GM19240 (cell line): ENCODE measurements around the gene TTC1.
"Not testable (repeated sequence)": the region's sequence is repeated elsewhere in the genome, so short reads cannot be mapped to it uniquely, and the experiment has no call there.

Experiments
- DNase-seq: peaks from one replicate; pipeline ENCODE4 v3.0.0; 2011; ENCODE audit warnings: low spot score; ENCODE audit not compliant: insufficient read length

The TTC1 gene

DNA sequence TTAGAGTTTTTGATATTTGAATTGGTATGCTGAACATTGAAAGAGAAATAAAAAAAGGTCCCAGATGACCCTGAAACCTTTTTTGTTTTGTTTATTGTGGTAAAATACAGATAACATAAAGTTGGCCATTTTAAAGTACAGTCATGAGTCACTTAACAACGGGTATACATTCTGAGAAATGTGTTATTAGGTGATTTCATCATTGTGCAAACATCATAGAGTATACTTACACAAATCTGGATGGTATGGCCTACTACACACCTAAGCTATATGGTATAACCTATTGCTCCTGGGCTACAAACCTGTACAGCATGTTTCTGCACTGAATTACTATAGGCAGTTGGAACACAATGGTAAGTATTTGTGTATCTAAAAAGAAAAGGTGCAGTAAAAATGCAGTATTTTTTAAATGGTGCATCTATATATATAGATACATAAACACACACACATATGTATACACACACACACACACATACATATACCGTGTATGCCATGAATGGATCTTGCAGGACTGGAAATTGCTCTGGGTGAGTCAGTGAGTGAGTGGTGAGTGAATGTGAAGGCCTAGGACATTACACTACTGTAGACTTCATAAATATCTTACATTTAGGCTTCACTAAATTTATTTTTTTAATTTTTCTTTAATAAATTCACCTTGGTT is 31.0 kb downstream of the TTC1 start:
- DNase-seq, result no peak

DNA sequence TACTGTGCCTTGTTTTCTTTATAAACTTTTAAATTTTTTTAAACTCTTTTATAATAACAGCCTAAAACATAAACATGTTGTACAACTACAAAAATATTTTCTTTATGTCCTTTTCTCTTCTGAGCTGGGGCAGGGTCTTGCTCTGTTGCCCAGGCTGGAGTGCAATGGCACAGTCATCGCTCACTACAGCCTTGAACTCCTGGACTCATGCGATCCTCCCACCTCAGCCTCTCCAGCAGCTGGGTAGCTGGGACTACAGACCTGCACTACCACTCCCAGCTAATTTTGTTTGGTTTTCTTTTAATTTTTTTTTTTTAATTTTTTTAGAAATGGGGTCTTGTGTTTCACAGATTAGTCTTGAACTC is 31.5 kb downstream of the TTC1 start:
- DNase-seq, result no peak

DNA sequence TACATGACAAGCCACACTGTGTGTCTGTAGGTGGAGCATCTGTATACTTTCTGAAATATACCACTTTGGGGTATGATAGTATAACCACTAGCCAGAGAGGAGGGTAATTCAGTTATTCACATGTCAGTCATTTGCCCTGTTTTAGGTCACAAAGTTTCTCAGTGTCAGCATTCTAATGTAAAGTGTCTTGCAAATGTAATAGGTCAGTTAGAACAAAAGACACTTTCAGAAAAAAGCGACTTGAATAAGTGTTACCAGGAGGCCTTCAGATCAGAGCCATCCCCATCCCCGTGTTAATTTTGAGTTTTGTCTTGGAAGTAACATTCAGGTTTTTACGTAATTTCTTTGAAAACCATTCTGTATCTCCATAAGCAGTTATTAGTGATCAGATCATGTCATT is 33.7 kb downstream of the TTC1 start:
- no peak for DNase-seq

DNA sequence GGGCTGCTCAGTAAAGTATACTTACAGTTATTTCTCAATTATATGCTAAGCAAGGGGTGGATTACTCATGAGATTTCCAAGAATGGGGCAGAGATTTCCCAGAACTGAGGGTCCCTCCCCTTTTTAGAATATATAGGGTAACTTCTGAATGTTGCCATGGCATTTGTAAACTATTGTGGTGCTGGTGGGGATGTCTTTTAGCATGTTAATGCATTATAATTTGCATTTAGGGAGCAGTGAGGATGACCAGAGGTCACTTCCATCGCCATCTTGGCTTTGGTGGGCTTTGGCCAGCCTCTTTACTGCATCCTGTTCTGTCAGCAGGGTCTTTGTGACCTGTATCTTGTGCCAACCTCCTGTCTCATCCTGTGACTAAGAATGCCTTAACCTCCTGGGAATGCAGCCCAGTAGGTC is 35.5 kb downstream of the TTC1 start:
- no peak for DNase-seq

DNA sequence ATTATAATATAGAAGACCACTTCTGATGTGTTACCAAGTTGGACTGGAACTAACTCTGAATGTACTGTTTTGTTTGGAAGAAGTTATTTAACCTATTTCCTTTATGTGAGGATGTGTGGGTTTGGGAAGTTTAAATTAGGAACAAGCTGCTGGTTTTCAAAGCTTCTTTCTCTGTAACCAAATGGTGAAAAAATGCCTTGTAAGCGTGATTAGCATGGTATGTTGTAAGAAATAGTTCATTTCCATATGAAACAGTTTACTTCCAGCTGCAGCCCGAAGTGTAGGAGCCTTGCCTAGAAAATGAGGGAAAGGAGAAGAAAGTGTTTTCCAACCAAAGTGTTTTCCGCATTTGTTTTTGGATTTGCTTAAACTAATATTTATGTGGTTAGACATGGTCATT is 36.0 kb downstream of the TTC1 start:
- DNase-seq, result no peak

DNA sequence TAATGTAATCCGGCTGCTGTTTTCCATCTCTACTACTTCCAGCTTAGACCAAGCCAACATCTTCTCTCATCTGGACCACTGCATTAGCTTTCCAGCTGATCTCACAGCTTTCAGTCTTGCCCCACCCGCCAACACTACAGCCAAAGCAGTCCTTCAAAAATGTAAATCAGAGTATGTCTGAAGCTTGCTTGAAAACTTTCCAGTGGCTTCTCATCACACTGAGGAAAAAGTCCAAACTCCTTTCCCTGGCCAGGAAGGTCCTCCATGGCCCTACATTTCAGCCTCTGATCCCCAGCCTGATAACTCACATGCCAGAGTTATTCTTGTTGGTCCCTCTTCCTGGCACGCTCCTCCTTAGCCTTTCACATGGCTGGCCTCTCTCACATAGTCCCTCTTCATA is 38.5 kb downstream of the TTC1 start:
- DNase-seq, result no peak

DNA sequence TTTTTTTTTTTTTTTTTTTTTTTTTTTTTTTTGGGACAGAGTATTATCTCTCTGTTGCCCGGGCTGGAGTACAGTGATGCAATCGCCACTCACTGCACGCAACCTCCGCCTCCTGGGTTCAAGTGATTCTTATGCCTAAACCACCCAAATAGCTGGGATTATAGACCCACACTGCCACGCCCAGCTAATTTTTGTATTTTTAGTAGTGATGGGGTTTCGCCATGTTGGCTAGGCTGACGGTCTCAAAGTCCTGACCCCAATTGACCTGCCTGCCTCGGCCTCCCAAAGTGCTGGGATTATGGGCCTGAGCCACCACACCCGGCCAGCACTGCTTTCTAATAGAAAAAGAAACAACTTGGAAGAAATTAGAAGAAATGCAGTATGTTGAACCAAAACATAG is 39.2 kb downstream of the TTC1 start:
- no peak for DNase-seq

DNA sequence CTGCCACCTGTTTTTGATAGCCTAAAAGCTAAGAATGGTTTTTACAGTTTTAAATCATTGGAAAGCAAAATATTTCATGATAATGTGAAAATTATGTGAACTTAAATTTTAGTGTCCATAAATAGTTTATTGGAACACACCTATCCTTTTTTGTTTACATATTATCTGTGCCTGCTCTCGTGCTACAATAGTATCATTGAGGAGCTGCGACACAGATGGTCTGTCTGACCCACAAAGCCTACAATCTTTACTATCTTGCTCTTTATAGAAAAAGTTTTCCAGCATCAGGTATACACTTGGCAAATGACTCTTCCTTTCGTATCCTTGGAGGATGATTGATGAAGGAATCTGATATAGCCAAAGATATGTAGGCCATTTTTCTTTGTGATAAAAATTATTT is 40.2 kb downstream of the TTC1 start:
- DNase-seq, result no peak

DNA sequence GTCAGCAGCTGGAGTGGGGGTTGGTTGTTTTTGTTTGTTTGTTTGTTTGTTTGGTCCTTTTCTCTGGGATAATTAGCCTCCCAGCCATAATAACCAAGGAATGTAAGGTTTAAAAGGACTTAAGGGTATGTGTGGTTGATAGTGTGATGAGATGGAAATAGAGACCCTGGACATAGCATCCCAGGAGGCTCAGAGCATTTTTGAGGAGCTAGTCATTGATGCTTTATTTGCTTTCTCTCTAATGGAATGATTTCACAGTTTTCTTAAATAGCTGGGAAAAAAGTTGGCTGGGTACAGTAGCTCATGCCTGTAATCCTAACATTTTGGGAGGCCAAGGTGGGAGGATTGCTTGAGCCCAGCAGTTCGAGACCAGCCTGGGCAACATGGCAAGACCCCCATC is 45.1 kb downstream of the TTC1 start:
- no peak for DNase-seq

DNA sequence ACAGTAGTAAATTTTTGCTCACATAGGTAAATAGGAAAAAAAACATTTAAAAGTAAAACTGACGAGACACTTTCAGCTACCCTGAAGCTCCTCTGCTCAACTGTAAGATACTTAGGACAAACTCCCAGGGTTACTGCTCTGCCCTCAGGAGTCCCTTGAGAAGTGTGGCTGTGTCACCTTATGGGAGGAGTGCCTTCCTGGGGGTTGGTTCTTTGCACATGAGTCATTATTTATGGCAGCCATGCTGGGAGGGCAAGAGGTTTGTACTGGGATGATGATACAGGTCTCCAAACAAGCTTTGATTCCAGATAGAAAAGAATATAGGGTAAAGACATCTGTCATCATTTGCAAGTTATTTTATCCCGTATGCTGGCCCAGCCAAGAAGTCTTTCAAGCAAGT is 45.9 kb downstream of the TTC1 start:
- DNase-seq, result no peak

DNA sequence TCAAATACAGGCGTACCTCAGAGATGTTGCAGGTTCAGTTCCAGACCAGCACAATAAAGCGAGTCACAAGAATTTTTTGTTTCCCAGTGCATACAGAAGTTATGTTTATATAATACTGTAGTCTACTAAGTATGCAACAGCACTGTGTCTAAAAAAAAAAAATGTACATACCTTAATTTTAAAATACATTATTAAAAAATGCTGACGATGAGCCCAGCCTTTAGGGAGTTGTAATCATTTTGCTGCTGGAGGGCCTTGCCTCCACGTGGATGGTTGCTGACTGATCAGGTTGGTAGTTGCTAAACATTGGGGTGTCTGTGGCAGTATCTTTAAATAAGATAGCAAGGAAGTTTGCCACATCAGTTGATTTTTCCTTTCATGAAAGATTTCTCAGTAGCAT is 48.3 kb downstream of the TTC1 start:
- no peak for DNase-seq

DNA sequence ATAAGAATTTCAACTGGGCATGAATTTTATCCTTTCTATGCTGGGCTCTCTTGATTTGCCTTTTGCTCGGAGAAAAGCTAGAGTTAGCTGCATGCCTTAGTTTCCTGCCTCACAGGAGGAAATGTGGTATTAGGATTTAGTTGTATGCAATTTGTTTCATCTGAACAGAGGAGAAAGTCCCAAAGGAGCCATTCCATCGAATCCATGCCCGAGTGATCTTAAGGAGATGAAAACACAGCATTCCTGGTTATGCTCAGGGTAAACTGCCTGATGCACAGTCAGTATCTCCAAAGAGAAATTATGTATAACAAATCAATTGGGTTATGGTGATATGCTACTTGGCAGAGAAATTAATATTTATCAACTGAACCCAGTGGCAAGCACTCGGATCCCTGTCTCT is 51.1 kb downstream of the TTC1 start:
- no peak for DNase-seq

DNA sequence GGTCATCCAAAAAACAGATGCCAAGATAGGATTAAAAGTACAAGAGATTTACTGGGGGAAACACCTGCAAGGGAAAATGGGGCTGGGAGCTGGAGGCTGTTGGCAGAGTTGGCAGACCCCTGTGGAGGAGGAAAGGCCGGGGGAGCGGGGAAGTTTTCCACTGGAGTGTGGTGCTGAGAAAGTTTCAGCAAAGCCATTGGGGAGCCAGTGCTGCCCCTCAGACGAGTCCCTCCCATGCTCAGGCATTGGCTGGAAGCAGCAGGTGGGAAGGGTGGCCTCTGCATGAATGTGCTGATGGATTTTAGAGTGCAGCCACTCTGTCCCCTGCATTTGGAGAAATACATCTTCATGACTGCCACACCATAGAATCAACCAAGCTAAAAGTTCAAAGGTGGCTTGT is 52.8 kb downstream of the TTC1 start:
- DNase-seq, result no peak

DNA sequence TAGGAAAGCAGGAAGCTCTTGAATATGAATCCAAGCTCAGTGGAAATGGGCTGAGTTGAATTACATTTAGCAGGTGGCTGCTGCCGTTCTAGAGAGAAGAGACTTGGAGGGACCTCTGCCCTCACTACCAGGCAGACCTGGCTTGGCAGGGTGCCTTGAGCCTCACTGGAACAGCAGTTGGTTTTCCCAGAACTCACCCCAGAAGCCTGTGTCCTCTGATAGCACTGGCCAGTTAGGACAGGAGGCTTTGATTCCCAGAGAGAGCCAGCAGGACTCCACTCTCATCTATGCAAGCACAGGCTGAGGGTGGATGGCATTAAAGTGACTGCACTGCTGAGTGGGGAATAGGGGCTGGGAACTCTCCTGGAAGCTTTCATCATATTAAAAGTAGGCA is 55.5 kb downstream of the TTC1 start:
- DNase-seq, result no peak

DNA sequence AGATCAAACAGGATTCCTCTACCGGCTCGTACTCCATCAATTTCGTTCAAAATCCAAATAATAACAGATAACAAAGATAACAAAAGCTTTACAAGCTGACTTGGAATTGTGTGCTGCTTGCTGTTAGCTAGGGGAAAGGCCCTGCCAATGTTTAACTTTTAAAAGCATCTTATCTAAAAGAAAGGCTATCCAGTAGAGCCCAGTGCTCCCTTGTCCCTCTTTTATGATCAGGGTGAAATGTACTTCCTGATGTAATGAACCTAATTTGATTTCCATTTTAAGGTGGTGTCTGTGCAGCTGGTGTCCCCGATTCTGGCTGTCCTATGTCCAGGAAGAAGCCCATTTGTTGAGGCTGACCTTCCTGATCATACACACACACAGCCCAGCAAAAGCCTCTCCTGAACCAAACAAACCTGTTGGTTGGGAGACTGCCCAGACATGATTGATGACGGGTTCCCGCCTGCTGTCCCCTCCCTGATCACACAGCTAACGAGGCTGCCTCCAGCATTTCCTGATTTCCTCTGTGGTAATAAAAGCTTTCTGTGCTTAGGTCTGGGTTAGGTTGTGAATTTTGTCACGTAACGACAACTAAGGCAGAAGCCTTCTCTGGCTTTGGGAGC is 56.2 kb downstream of the TTC1 start:
- DNase-seq, result no peak

DNA sequence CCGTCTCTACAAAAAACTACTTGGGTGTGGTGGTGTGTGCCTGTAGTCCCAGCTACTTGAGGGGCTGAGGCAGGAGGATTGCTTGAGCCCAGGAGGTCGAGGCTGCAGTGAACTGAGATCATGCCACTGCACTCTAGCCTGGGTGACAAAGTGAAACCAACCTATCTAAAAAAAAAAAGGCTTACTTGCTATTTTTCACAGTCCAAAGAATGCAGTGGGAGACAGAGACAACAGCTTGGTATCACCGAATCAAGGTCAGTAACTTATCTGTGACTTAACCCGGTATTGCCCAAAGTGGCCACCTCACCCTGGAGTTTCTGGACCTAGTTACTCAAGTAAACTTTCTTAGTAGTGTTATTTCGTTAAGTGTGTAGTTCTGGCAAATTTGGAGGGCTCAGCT is 60.2 kb downstream of the TTC1 start:
- DNase-seq, result not testable (repeated sequence)

DNA sequence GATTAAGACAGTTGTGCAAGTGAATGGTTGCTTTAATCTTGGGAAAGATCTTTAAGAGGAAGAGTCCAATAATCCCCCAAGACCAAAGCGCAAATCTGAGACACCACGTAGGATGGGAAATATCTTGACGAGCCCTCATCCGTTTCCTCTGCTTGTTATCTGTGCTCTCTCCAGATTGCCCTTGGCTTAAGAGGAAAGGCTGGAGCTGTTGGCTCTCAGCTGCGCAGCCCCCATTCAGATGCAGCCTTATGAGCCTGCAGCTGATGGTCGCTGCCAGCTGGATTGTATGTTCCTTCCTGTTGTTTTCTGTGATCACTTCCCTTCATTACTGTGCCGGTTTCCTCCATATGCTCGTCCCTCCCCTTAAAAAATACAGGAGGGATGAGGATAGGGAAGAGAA is 62.6 kb downstream of the TTC1 start:
- DNase-seq, result no peak

DNA sequence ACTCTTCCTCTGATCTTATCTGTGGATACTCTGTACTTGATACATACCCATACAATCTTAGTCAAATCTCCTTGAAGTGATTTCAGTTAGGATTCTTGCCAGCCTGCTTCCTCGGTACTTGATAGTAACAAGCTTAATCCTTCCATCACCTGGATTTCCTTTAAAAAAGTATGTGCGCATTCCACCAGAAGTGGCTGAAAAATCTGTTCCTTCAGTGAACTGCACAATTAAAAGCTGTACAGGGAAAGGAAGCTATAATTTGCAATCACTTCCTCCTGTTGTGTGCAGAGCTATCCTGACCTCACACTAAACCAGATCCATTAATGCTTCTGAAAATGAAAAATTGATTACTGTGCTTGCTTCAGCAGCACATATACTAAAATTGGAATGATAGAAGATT is 63.0 kb downstream of the TTC1 start:
- DNase-seq, result no peak

DNA sequence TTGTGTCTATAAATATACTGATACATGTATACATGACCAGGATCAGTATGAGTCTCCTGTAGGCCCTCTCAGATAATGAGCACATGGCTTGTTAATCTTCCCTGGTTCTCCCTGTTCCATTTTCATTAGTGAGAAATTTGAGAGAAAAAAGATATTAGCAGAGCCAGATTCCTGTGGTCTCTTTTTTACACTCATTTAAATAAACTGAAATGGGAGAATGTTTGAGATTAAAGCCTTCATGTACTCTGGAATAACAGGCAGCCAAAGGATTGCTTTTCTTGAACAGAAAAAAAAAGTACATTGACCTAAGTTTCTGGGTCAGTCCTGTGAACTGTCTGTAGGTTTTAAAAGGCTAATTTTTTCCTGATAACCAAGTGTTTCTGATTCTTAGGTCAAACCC is 66.1 kb downstream of the TTC1 start:
- DNase-seq, result no peak

DNA sequence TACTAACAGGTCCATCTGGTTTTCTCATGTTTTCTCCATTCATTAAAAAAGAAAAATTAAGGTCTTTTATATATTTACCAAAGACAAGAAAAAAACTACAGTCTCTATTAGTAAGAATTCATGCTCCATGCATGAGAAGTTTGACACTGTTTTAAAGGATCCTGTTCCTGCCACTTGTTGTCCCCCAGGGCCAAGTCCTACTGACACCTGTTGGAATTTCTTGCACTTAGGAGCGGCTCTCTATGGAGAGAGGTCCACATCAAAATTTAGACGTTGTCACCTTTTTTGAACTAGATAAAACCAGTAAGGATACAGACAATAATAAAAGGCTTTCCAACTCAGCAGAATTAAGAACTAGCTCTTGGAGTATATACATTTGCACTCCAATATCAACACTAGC is 68.1 kb downstream of the TTC1 start:
- no peak for DNase-seq

DNA sequence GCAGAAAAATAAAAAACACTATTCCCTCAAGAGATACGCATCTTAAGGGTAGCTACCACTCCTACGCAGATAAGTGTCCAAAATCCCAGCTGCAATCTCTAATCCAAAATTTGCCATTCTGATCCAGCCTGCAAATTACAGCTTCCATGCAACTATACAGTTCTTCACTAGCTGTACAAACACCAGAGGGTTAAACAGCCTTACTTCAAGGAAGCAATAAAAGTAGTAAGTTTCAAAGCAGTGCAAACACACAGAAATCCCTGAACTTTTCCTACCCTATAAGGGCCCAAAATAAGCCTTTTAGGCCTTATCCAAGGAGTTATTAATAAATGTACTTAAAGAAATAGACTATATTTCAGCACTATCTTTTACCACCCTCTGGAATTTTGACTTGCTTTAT is 70.8 kb downstream of the TTC1 start:
- no peak for DNase-seq

DNA sequence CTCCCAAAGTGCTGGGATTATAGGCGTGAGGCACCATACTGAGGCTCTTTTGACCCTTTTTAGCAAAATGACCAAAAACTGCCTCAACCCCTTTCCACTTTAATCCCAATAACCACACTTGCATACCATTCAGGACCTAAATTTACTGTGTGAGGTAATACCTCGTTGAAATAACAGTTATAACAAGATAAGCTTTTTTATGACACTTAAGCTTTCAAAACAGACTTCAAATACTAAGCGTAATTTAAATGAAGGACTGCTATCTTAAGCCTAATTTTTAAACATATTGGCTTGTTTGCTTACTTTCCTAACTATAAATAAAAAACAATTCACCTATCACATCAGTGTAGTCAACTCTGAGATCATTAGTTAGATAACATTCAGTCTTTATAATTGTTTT is 72.6 kb downstream of the TTC1 start:
- no peak for DNase-seq

DNA sequence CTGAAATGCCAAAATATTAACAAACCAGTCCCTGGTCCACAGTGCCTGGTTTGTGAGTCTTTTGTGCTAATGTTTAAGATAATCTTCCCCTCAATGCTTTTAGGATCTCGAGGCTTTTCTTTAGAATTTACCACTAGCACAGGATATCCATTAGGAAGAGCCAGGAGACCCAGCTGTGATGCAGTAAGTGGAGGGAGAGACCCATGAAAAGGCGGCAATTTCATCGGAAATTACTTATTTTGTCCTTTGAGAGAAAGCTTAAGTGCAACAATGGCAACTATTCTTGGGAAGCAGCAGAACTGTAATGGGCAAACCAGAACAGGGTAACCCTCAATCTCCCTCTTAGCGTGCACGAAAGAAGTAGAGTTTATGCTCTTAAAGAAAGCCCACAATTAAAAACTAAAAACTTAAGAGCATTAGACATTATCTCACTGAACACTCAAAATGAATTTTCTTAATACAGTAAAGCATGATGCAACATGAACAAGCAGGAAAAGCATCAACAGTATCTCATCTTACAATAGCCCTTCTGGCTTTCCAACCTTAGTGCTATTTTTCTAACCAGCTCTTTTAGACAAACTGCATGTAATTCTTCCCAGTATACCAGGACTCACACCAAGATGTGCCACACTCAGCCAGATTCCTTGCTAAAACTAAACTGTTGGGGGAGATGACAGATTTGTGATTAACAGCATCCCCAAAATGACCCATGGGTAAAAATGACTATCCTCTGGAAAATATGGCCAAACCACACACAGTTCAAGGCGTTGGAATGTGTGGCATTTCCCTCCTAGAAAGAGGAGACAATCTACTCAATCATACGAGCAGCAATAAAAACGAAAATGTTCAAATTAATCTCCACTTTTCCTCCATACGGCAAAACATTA is 73.9 kb downstream of the TTC1 start:
- DNase-seq, result no peak
